Panc1 (cell line): Measurements from ENCODE around the gene PADI6. TPM values are rescaled to one million over a fixed set of nuclear protein-coding genes. Genes with fewer than 3 reads are reported as not detected.

ENCODE experiments used
- ATAC-seq: fragments of 200-7000 bp; cut with Tn5 transposase; 2 replicates; pipeline ENCODE4 v1.9.1; 2020; ENCODE audit warnings: mild to moderate bottlenecking, moderate library complexity
- BruUV-seq: library from RNA; stranded (reverse); fragments of 400-500 nt; replicated peaks from 2 replicates; lab custom pipeline; 2021; lab: Mats Ljungman, UMichigan
- CTCF ChIA-PET: fragments of 300-600 bp; sonication (Branson Sonifier 250); formaldehyde crosslinking; loops from one replicate; lab custom pipeline; 2022; ENCODE audit warnings: antibody characterized with exemption; lab: Charles Lee
- POLR2A ChIA-PET: fragments of 300-600 bp; sonication (Branson Sonifier 250); formaldehyde crosslinking; loops from one replicate; lab custom pipeline; 2022; ENCODE audit warnings: antibody characterized with exemption; lab: Charles Lee
- DNase-seq: peaks from one replicate; pipeline ENCODE4 v3.0.0-alpha.2; 2010; ENCODE audit warnings: low read depth, low spot score
- H3K27ac ChIP-seq: 2 replicates; pipeline ENCODE4 v1.5.1; 2011; ENCODE audit warnings: mild to moderate bottlenecking, low read length, inconsistent platforms
- H3K27me3 ChIP-seq: fragments of 200-500 bp; sonication (Bioruptor generic); 2 replicates; pipeline ENCODE4 v1.6.0; 2014; ENCODE audit warnings: low read length, inconsistent platforms; ENCODE audit not compliant: control insufficient read depth, insufficient read depth
- H3K36me3 ChIP-seq: fragments of 200-500 bp; sonication (Bioruptor generic); 2 replicates; pipeline ENCODE4 v1.5.1; 2014; ENCODE audit warnings: inconsistent platforms, mild to moderate bottlenecking, low read length, moderate library complexity; ENCODE audit not compliant: control insufficient read depth, insufficient read depth
- H3K4me1 ChIP-seq: 2 replicates; pipeline ENCODE4 v1.5.1; 2011; ENCODE audit warnings: inconsistent platforms, mild to moderate bottlenecking, low read length, moderate library complexity; ENCODE audit not compliant: control insufficient read depth, insufficient read depth
- H3K4me3 ChIP-seq, 2 experiments: 2 replicates each; pipeline ENCODE4 v1.5.1; 2011 to 2012; ENCODE audit warnings: low read depth in 2 of 2, low read length in 2 of 2, mild to moderate bottlenecking in 2 of 2, inconsistent platforms in 1 of 2, moderate library complexity in 1 of 2
- H3K9me3 ChIP-seq: fragments of 200-500 bp; sonication (Bioruptor generic); 2 replicates; pipeline ENCODE4 v1.5.1; 2014; ENCODE audit warnings: low read depth, mild to moderate bottlenecking, inconsistent platforms, low read length, moderate library complexity; ENCODE audit not compliant: control insufficient read depth, insufficient read depth
- CTCF ChIP-seq: fragments of 450-650 bp; IDR thresholded peaks from 2 replicates; pipeline ENCODE4 v1.5.1; 2017; ENCODE audit warnings: mild to moderate bottlenecking
- POLR2AphosphoS5 ChIP-seq: IDR thresholded peaks from 2 replicates; pipeline ENCODE4 v1.6.1; 2012; ENCODE audit warnings: mild to moderate bottlenecking, low read depth, low read length, moderate library complexity
- REST ChIP-seq, 2 experiments: IDR thresholded peaks; 2 replicates each; pipeline ENCODE4 v1.6.1; 2011 to 2012; ENCODE audit warnings: low read depth in 2 of 2, control low read depth in 1 of 2, low read length in 1 of 2, mild to moderate bottlenecking in 1 of 2, moderate library complexity in 1 of 2; ENCODE audit not compliant: insufficient read depth in 1 of 2
- SIN3A ChIP-seq: IDR thresholded peaks from 2 replicates; pipeline ENCODE4 v1.6.1; 2012; ENCODE audit warnings: low read depth, mild to moderate bottlenecking, low read length, moderate library complexity, borderline replicate concordance; ENCODE audit not compliant: insufficient read depth
- TCF7L2 ChIP-seq: IDR thresholded peaks from 2 replicates; pipeline ENCODE4 v1.6.1; 2011; ENCODE audit warnings: mild to moderate bottlenecking, low read depth, low read length, inconsistent platforms
- in situ Hi-C: cut with HindIII; loops from 2 replicates; pipeline ENCODE4 v1.10.0; 2016; ENCODE audit warnings: low sequenced_read_pairs, low pct_unique_long_range_greater_than_20kb
- intact Hi-C: fragments of 100-400 bp; cut with micrococcal nuclease; formaldehyde crosslinking; loops from one replicate; pipeline ENCODE4 v1.10.0; 2022; ENCODE audit not compliant: unreplicated experiment
- total RNA-seq: library from RNA; stranded (reverse); gene quantifications from one replicate; pipeline ENCODE4 v1.2.1, GENCODE V29; 2021; ENCODE audit not compliant: unreplicated experiment

Gene PADI6
- total RNA-seq, 1 experiment from 2014 or later: not detected

GRCh38 chr1:17440827-17441168 lies 68.8 kb downstream of the PADI6 start:
- in situ Hi-C loops: no loop called here
- Histone ChIP-seq H3K4me1 (peaks cover 28% of the 10 kb centered on the region), H3K27ac (peak overlapping the region; percentile 93), H3K36me3 (peaks cover 2% of the 10 kb centered on the region; the same call in 1 of the 2 replicates), H3K27me3 (no peaks in the 10 kb centered on the region), H3K9me3 (no peaks in the 10 kb centered on the region), H3K4me3 (peak overlapping the region; percentile 67 to 81)
- POLR2A ChIA-PET: interaction anchor here (0.6 kb wide), 1 partner anchor 843 kb away, joined by 3 read pairs; no protein-coding TSS in a partner anchor
- ATAC-seq (no peak), DNase-seq (no peak)
- CTCF ChIA-PET: interaction anchor here (0.5 kb wide), 1 partner anchor 16 kb away, joined by 12 read pairs; no protein-coding TSS in a partner anchor
- no TSS peak for BruUV-seq
- intact Hi-C loops: no loop called here
- no peak for TF ChIP-seq SIN3A
- TF ChIP-seq POLR2AphosphoS5: no peak
- TF ChIP-seq TCF7L2: no peak
- no peak for TF ChIP-seq REST (IDR thresholded peaks at IDR 0.05; ENCODE audit: insufficient read depth in 1 of 2, low read depth in 2 of 2, low read length in 1 of 2)
- TF ChIP-seq CTCF: no peak

DNA sequence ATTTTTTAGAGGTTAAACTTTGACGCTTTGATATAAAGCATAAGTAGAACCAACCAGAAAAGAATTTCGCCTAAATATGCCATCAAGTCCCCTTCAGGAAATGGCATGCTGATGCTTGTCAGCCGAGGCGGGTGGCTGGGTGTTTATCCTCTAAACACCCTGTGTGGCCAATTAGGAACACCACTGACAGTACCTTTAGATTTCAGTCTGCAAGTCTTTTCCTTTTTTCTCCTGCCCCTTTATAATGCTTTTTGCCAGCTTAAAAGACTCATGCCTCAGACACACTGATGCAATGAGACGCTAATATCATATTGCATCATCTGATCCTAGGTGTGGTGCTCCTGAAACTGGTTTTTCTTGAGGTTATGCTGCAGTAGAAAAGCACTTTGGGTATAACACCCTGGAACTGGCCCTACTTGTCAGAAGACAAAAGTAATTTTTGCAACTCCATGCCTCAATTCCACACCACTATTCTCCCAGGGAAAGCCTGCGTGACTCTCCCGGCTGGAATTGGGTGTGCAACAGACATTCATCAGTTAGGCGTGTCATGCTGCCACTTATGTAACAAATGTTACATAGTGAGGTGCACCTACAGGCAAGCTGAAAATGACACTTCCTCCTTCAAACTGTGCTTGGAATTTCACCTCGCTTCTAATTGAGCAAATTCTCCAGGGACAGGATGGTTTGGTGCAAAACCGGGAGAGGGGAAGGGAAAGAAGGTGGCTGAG lies 69.4 kb downstream of the PADI6 start:
- DNase-seq (peak; percentile 63), ATAC-seq (no peak)
- Histone ChIP-seq H3K9me3 (no peaks in the 10 kb centered on the region), H3K4me1 (peaks cover 22% of the 10 kb centered on the region), H3K27ac (peak overlapping the region; percentile 93; the same call in 1 of the 2 replicates), H3K4me3 (peak overlapping the region in 1 of 2 experiments; percentile 67; a peak in 2 of 4 replicates), H3K36me3 (peaks cover 2% of the 10 kb centered on the region; the same call in 1 of the 2 replicates), H3K27me3 (no peaks in the 10 kb centered on the region)
- BruUV-seq: no TSS peak
- TF ChIP-seq POLR2AphosphoS5: no peak; the same call in 1 of the 2 replicates
- no peak for TF ChIP-seq REST (IDR thresholded peaks at IDR 0.05; ENCODE audit: insufficient read depth in 1 of 2, low read depth in 2 of 2, low read length in 1 of 2)
- no peak for TF ChIP-seq SIN3A
- TF ChIP-seq TCF7L2: no peak
- no peak for TF ChIP-seq CTCF
- intact Hi-C loops (no loop called here), in situ Hi-C loops (no loop called here)
- POLR2A ChIA-PET: interaction anchor here (0.6 kb wide), 1 partner anchor 10 kb away, joined by 11 read pairs; no protein-coding TSS in a partner anchor
- CTCF ChIA-PET: no interaction called here
